HG03066 (cell line): ENCODE measurements around the gene CALR.
A peak's percentile ranks its signal among the peaks of the same experiment; 100 is the strongest.
"Not testable (repeated sequence)": the region's sequence is repeated elsewhere in the genome, so short reads cannot be mapped to it uniquely, and the experiment has no call there.

Experiments used
- ATAC-seq: cut with Tn5 transposase; IDR thresholded peaks from one replicate; pipeline ENCODE4 v1.9.1; 2021; ENCODE audit warnings: low read depth; ENCODE audit not compliant: unreplicated experiment

The CALR gene

GRCh38 chr19:12952488-12953137 is 14.2 kb downstream of the CALR start:
- no peak for ATAC-seq

- no peak for ATAC-seq
Observed at GRCh38 chr19:12953138-12953798, 14.9 kb downstream of the CALR start.

GRCh38 chr19:12953799-12954611 is 15.6 kb downstream of the CALR start:
- ATAC-seq, result no peak

- no peak for ATAC-seq
Observed at GRCh38 chr19:12954612-12954962, 16.2 kb downstream of the CALR start.

GRCh38 chr19:12955575-12955974 is 17.2 kb downstream of the CALR start:
- not testable (repeated sequence) for ATAC-seq

- ATAC-seq, result no peak
Observed at GRCh38 chr19:12955996-12956395, 17.6 kb downstream of the CALR start.

GRCh38 chr19:12956446-12957388 is 18.3 kb downstream of the CALR start, which contains the start of gene GADD45GIP1:
Gene GADD45GIP1 (minus strand): TSS chr19:12957223. CDS start chr19:12957212, 11 bp downstream.
- peak; percentile 63 for ATAC-seq

- ATAC-seq, result peak; percentile 19
Observed at GRCh38 chr19:12957389-12957952, 19.1 kb downstream of the CALR start.

- ATAC-seq, result no peak
Observed at GRCh38 chr19:12959481-12959880, 21.1 kb downstream of the CALR start.

GRCh38 chr19:12965017-12965811 is 26.8 kb downstream of the CALR start:
- ATAC-seq, result no peak

- no peak for ATAC-seq
Observed at GRCh38 chr19:12965812-12966135, 27.4 kb downstream of the CALR start.

GRCh38 chr19:12967907-12968306 is 29.5 kb downstream of the CALR start:
- no peak for ATAC-seq

- no peak for ATAC-seq
Observed at GRCh38 chr19:12969292-12969988, 31.0 kb downstream of the CALR start, which contains the start of gene DAND5. Gene DAND5 (plus strand): TSS chr19:12969576. CDS start chr19:12969661, 85 bp downstream.

GRCh38 chr19:12970070-12970820 is 31.8 kb downstream of the CALR start:
- ATAC-seq, result no peak

- ATAC-seq, result no peak
Observed at GRCh38 chr19:12973236-12973635, 34.8 kb downstream of the CALR start.

GRCh38 chr19:12974301-12975220 is 36.2 kb downstream of the CALR start:
- no peak for ATAC-seq

GRCh38 chr19:12975221-12975741 is 36.9 kb downstream of the CALR start:
- no peak for ATAC-seq
